Measurements from ENCODE around the gene TEX13A.

Gene TEX13A

GRCh38 chrX:105219454-105220401 is 766 bp downstream of the TEX13A start:
- no peak for DNase-seq (ENCODE audit: low read depth)
- TF ChIP-seq, protein P1, sequence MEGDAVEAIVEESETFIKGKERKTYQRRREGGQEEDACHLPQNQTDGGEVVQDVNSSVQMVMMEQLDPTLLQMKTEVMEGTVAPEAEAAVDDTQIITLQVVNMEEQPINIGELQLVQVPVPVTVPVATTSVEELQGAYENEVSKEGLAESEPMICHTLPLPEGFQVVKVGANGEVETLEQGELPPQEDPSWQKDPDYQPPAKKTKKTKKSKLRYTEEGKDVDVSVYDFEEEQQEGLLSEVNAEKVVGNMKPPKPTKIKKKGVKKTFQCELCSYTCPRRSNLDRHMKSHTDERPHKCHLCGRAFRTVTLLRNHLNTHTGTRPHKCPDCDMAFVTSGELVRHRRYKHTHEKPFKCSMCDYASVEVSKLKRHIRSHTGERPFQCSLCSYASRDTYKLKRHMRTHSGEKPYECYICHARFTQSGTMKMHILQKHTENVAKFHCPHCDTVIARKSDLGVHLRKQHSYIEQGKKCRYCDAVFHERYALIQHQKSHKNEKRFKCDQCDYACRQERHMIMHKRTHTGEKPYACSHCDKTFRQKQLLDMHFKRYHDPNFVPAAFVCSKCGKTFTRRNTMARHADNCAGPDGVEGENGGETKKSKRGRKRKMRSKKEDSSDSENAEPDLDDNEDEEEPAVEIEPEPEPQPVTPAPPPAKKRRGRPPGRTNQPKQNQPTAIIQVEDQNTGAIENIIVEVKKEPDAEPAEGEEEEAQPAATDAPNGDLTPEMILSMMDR (IDR thresholded peaks at IDR 0.05; ENCODE audit: control insufficient read depth, extremely low read depth, insufficient read depth), result no peak
- no peak overlapping the region for H3K4me3 ChIP-seq (ENCODE audit: low read depth, low read length)

GRCh38 chrX:105211066-105211575 is 9.4 kb downstream of the TEX13A start:
- TF ChIP-seq, protein P1 (IDR thresholded peaks at IDR 0.05; ENCODE audit: control insufficient read depth, extremely low read depth, insufficient read depth), result no peak
- DNase-seq (ENCODE audit: low read depth), result no peak
- no peak overlapping the region for H3K4me3 ChIP-seq (ENCODE audit: low read depth, low read length)

DNA sequence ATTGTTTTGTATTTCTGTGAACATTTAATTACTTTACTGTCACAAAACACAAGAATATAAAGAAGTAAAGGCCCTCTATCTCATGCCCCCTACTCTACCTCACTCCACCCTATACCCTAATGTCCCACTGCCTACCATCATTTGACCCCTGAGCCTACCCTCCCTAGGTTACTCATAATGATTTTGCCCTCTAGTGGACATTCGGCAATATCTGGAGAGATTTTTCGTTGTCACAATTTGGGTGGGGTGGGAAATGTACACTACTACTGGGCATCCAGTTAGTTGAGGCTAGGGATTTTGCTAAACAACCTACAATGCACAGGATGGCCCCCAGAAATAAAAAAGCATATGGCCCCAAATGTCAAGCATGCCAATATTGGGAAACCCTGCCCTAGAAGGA is 10.2 kb downstream of the TEX13A start:
- no peak overlapping the region for H3K4me3 ChIP-seq (ENCODE audit: low read depth, low read length)
- no peak for DNase-seq (ENCODE audit: low read depth)
- TF ChIP-seq, protein P1 (IDR thresholded peaks at IDR 0.05; ENCODE audit: control insufficient read depth, extremely low read depth, insufficient read depth), result no peak

DNA sequence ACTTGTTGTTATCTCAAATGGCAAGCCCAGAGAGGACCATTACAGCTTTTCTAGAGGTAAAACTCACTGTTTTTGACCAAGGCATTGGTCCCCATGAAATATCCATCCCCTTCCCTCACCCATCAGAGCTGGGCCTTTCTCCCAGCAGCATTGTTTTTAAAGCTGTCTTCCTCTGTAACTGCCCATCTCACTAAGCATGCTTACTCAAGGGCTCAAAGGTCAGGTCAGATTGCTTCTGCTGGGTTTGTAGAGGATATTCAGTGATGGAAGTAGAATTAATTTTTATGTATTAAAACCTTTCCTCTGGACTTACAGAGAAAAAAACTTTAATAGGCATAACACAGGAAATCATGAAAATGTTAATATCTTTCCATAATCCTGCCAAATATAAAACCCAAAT is 11.1 kb downstream of the TEX13A start:
- TF ChIP-seq, protein P1 (IDR thresholded peaks at IDR 0.05; ENCODE audit: control insufficient read depth, extremely low read depth, insufficient read depth), result no peak
- H3K4me3 ChIP-seq (ENCODE audit: low read depth, low read length), result no peak overlapping the region
- DNase-seq (ENCODE audit: low read depth), result no peak

- TF ChIP-seq, protein P1 (IDR thresholded peaks at IDR 0.05; ENCODE audit: control insufficient read depth, extremely low read depth, insufficient read depth), result peak; percentile 42; the same call in 1 of the 2 replicates
- no peak overlapping the region for H3K4me3 ChIP-seq (ENCODE audit: low read depth, low read length)
- no peak for DNase-seq (ENCODE audit: low read depth)
These were observed 28.6 kb downstream of the TEX13A start for GRCh38 chrX:105191878-105192277.

DNA sequence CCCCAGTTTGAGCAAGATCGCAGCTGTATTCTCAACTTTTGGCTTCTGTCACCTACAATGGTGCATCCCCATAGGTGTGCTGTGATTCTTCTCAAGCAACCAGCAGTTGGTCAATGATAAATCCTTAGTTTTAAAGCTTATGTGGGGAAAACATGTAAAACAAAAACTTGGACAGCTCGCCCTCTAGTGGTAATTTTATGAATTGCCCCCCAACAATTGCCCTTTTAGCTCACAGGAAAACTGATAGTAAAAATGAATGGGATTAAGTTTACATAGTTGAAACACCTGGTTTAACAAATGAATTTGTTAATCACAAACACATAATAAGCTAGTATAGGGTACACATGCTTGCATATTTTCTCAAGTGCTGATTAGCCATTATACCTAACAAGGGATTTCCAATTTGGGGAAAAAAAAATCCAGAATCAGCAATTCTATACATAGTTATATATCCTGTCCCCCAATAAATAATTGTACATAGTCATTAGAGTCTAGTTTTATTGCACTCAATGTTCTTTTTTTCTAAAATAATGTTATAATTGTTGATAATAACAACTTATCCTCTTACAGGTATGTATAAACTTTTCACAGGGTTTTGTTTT is 30.1 kb downstream of the TEX13A start:
- no peak for DNase-seq (ENCODE audit: low read depth)

More for the DNA sequence above, 30.1 kb downstream of the TEX13A start:
- TF ChIP-seq, protein P1 (IDR thresholded peaks at IDR 0.05; ENCODE audit: control insufficient read depth, extremely low read depth, insufficient read depth), result peak; percentile 39
- no peak overlapping the region for H3K4me3 ChIP-seq (ENCODE audit: low read depth, low read length)

Data from LNCaP clone FGC (cell line).